NCI-H2107 treated with DMSO at 0.1 percent for 48 hours (cell line): ENCODE measurements around the gene MAEA.
"Not testable (repeated sequence)": the region's sequence is repeated elsewhere in the genome, so short reads cannot be mapped to it uniquely, and the experiment has no call there.

Source experiments
- DNase-seq: peaks from one replicate; lab custom pipeline; 2025; ENCODE audit not compliant: unreplicated experiment; lab: John Stamatoyannopoulos, UW

MAEA gene

DNA sequence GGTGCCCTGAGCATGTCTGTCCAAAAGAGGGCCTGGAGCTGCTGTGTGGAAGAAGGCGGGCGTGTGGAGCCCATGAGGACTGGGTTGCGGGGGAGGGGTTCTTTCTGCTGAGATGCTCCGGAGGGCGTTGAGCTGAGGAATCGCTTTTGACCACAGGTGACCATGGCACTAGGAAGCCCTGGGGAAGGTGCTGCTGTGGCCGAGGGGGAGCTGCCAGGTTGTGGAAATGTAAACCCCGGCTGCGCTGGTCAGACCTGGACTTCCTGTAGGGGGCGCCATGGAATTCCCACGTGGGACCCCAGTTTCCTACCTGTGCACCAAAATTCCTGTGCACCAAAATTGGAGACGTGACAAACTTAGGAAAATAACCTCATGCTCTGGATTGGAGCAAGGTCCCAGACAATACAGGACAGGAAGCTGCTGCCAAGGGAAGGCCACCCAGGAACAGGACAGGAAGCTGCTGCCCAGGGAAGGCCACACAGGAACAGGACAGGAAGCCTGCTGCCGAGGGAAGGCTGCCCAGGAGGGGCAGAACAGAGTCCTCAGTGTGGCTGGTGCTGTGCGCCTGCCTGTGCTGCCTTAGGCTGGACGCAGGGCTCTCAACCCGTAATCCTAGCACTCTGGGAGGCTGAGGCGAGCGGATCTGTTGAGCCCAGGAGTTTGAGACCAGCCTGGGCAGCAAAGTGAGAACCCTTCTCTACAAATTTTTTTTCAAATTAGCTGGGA is 29.0 kb downstream of the MAEA start:
- DNase-seq: no peak

GRCh38 chr4:1321486-1321885 is 31.8 kb downstream of the MAEA start:
- no peak for DNase-seq

GRCh38 chr4:1321946-1322650 is 32.4 kb downstream of the MAEA start:
- DNase-seq: no peak

DNA sequence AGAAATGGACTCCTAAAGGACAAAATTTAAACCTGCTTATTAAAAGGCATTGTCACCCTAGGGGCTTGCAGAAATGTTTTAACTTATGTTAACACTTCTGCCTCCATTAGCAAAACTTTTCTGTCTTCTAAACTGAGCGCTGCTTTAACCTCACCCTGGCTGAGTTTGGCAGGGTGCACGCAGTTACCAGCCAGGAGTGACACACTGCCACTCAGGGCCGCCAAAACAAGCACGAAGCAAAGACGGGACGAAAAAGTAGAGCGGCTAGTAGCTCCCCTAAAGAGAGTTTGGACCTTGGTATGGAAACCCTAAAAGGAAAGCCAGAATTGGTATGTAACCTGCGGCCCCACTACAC is 33.6 kb downstream of the MAEA start:
- DNase-seq: no peak

DNA sequence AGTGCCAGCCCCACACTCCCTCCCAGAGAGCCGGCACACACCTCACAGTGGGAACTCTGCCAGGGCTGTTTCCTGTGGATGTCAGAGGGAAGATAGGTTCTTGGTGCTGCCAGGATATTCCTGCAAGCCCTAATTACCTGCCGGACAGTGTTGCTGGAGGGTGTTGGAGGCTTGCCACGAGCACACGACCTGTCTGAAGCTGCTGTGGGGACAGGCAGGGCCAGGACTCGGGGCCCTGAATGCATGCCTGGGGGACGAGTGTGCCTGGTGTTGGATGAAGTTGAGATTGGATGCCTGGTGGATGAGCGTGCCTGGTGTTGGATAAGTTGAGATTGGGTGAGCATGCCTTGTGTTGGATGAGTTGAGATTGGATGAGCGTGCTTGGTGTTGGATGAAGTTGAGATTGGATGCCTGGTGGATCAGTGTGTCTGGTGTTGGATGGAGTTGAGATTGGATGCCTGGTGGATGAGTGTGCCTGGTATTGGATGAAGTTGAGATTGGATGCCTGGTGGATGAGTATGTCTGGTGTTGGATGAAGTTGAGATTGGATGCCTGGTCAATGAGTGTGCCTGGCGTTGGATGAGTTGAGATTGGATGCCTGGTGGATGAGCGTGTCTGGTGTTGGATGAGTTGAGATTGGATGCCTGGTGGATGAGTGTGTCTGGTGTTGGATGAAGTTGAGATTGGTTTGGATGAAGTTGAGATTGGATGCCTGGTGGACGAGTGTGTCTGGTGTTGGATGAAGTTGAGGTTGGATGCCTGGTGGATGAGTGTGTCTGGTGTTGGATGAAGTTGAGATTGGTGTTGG is 34.1 kb downstream of the MAEA start:
- DNase-seq: no peak

DNA sequence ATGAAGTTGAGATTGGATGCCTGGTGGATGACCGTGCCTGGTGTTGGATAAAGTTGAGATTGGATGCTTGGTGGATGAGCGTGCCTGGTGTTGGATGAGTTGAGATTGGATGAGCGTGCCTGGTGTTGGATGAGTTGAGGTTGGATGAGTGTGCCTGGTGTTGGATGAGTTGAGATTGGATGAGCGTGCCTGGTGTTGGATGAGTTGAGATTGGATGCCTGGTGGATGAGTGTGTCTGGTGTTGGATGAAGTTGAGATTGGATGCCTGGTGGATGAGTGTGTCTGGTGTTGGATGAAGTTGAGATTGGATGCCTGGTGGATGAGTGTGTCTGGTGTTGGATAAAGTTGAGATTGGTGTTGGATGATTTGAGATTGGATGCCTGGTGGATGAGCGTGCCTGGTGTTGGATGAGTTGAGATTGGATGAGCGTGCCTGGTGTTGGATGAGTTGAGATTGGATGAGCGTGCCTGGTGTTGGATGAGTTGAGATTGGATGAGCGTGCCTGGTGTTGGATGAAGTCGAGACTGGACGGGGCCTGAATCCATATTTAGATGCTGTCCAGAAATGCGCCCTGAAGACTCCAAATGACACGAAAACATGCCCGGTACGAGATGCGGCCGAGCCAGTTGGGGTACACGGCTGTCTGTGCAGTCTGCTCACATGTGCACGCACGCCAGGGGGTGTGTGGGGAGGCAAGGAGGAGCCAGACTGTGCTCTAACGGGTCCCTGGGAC is 34.9 kb downstream of the MAEA start:
- not testable (repeated sequence) for DNase-seq

DNA sequence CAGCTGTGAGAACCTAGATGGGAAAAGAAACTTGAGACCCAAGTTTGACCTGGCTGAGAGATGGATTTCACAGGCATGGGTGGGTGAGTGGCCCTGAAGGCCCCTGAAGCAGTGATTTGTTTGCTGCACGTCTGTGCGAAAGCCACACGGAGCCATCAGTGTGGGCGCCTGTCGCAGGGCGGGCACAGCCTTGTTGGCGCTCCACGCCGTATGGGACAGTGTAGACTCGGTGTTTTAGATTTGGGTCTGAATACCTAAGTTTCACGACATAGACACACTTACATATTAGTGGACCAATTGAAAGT is 35.4 kb downstream of the MAEA start:
- DNase-seq: no peak

DNA sequence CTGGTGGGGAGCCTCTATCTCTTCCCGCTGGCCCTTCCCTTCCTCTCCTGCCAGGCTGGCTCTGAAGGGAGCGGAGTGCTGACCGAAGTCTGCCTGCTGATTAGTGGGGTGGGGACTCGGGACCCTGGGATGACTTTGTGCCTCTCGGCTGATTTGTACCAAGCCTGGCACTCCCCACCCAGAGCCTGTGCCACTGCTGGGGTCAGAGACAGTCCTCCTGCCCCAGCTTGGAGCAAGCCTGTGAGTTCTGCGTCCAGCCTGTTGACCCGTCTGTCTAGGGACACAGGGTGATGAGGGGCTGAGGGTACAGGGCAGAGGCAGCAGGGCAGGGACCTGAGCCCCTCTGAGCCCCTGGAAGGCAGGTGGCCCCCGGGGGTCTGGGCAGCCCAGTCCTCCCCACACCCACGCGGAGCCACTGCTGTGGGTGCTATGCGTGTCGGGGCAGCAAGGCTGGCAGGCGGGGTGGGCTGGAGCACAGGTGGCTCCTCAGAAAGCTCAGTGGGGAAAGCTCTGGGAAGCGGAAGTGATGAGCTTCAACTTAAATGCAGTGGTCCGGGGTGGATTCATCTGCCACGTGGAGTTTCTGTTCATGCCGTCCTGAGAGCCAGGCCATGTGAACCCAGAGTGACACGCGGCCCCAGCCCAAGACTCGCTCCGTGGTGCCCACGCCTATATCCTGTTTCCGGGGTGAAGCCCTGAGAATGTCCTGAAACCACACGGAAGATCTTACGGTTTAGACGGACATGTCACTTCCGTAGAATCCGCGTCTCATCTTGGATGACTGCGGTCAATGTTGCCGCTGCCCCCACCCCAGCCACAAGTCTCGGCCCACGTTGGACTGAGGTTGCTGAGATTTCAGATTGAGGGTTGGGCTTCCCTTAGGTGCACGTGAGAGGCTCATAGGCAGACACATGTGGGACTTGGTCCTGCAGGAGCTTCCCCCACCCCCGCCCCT is 36.3 kb downstream of the MAEA start:
- DNase-seq: no peak

- no peak for DNase-seq
These were observed 37.2 kb downstream of the MAEA start for GRCh38 chr4:1326751-1327525.

DNA sequence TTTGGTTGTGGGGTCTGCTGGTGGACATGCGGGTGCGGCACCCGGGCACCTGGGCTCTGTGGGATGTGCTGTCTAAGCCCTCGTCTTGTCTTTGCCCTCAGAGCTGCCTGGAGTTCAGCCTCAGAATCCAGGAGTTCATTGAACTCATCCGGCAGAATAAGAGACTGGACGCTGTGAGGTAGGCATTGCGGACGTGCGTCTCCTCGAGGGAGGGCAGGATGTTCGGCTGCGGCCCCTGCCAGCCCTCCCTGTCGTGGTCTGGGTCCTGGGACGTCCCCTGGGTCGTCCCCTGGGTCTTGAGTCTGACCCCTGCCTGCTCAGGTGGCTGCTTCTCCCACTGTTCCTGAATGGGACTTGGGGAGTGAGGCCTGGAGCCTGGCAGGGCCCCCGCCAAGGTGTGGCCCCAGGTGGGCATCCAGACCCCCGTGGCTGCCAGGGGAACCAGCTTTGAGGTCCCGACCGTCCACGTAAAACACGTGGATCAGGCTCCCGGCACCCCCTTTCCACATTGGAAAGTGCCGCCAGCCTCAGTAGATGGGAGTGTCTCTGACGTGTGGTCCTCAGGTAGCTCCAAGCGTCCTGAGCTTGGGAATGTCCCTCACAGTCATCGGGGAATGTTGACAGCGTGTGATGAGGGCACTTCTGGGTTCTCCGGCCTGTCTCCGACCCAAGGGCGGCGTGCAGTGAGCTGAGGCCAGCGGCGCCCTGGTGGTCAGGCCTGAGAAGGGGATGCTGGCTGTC is 38.0 kb downstream of the MAEA start:
- no peak for DNase-seq

DNA sequence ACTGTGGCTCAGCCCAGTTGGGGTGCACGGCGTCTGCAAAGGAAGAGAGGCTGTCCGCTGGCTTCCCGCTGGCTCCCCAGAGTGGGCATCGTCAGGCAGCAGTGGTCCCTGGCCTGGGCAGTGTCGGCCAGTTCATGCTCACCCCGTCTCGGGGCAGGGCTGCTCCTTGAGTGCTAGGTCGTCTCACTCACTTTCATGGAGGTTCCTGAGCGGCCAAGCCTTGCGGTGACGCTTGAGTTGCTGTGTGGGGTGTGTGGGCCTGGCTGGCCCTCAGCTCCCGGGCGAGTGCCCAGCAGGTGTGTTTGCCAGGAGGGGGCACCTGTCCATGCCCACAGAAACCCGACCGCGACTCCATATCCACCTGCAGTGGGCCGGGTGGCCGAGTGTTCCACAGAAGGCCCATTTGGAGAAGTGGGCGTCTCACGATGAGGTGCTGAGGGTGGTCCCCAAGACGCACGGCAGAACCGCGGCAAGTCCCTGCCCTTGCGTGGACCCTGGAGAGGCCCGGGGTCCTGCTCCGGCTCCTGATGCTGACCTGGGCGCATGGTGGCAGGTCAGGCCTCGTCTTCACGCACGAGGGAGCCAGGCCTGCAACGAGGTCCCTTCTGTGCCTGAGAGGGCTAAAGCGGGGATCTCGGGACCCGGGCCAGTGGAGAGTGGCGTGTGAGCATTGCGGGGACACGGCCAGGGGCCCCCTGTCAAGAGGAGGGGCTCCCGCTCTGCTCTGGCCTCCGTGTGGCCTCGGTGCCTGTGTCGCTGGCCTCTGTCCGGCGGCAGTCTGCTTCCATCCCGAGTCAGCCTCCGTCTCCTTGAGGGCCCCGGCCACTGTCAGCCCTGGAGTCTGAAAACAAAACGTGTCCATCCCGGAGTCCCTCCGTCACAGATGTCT is 38.8 kb downstream of the MAEA start:
- DNase-seq: no peak

DNA sequence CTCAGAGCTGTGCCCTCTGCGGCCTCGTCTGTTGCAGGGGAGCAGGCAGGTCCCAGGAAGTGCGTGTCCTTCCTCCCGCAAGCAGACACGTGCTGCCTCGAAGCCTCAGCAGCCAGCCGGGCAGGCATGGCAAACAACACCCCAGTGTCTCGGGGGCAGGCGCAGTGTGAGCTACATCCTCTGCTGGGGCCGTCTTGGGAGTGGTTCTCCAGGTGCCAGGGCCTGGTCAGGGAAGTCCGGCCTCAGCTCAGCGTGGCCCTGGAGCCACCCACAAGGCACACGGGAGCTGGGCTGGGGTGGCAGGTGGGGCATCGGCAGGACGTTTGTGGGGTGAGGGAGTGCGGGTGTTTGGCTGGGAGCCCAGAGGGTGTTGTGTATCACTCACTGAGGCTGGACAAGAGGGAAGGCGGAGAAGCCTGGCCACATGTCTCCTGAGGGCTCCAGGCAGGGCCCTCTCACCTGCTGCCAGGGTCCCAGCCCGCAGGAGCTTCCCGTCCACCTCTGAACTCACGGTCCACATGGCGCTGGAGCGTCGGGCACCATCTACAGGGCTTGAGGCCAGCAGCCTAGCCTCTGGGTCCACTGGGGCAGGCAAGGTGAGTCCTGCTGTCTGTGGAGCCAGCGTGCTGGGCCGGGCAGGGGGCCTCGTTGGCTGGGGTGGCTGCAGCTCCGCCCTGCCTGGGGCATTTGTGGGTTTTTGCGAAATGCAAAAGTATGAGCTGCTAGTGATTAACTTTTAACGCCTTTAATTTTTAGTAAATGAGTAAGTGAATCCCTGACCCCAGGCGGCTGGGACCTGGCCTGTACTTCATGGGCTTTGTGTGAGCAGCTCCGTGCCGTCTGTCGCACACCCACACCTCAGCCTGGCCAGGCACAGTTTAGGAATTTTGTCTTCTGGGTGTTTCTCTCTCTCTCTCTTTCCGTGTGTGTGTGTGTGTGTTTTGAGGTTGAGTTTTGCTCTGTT is 40.0 kb downstream of the MAEA start:
- no peak for DNase-seq

GRCh38 chr4:1330761-1331590 is 41.3 kb downstream of the MAEA start:
- no peak for DNase-seq

DNA sequence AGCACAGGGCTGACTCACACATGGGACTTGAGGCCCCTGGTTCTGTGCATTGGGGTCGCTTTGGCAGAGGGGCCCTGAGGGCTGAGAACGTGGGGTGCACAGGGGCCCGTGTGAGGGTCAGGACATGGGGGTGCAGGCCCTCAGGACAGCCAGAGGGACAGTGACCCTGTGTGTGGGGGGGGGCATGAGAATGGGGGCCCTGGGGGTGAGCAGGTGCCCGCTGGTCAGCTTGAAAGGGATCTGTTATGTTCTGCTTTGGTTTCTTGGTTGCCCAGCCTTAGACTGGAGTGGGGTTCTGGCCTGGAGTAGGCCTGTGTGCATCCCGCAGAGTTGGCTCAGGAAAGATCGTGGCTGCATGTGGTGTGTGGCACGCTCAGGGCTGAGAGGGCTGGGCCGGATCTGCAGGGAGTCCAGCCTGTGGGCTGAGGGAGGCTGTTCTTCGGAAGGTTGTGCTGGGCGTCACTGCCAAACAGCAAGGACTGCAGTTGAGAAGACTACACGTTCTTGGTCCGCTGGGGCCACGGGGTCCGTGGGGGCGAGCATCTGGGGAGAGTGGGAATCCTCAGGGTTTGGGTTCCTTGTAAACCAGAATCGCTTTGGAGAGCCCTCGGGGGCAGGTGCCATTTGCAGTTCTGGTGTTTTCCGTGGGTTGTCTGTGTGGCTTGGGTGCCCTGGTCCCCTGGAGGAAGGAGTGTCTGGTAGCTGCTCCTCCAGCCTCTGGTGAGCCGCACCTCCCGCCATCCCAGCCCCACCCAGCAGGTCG is 42.1 kb downstream of the MAEA start:
- DNase-seq: no peak

GRCh38 chr4:1332686-1333085 is 43.0 kb downstream of the MAEA start:
- DNase-seq: no peak
